Measurements from ENCODE around the gene GRAMD4. TPM values are rescaled to one million over a fixed set of nuclear protein-coding genes. Genes with fewer than 3 reads are reported as not detected.

Gene GRAMD4
- total RNA-seq, 2 donors from 2014 or later = 118 to 141 TPM

- Histone ChIP-seq H3K27ac (no peak overlapping the region), H3K4me1 (no peaks in the 10 kb centered on the region), H3K9ac (ENCODE audit: low read depth in 2 of 2, low read length in 2 of 2) (no peak overlapping the region), H3K36me3 (no peaks in the 10 kb centered on the region), H3K27me3 (no peaks in the 10 kb centered on the region), H3K9me3 (no peaks in the 10 kb centered on the region), H3K4me3 (no peak overlapping the region)
- no peak for TF ChIP-seq CTCF (IDR thresholded peaks at IDR 0.05)
- DNase-seq = no peak
- intact Hi-C loops (cut with DNase I) = no loop called here
These were observed 7.8 kb downstream of the GRAMD4 start for GRCh38 chr22:46627806-46628482.

- H3K9me3 ChIP-seq = no peaks in the 10 kb centered on the region
- H3K4me1 ChIP-seq = no peaks in the 10 kb centered on the region
- no peak overlapping the region for H3K9ac ChIP-seq (ENCODE audit: low read depth in 2 of 2, low read length in 2 of 2)
- no peak overlapping the region for H3K27ac ChIP-seq
- DNase-seq = no peak
- H3K4me3 ChIP-seq = no peak overlapping the region
- H3K36me3 ChIP-seq = no peaks in the 10 kb centered on the region
- intact Hi-C loops (cut with DNase I) = no loop called here
- H3K27me3 ChIP-seq = no peaks in the 10 kb centered on the region
- no peak for TF ChIP-seq CTCF (IDR thresholded peaks at IDR 0.05)
These were observed 8.6 kb downstream of the GRAMD4 start for GRCh38 chr22:46628756-46629155.

GRCh38 chr22:46629291-46629690, 9.1 kb downstream of the GRAMD4 start:
- H3K9ac ChIP-seq (ENCODE audit: low read depth in 2 of 2, low read length in 2 of 2) = no peak overlapping the region
- TF ChIP-seq CTCF (IDR thresholded peaks at IDR 0.05) = no peak
- H3K27me3 ChIP-seq = no peaks in the 10 kb centered on the region
- H3K9me3 ChIP-seq = no peaks in the 10 kb centered on the region
- H3K36me3 ChIP-seq = no peaks in the 10 kb centered on the region
- no peak overlapping the region for H3K27ac ChIP-seq
- no peaks in the 10 kb centered on the region for H3K4me1 ChIP-seq
- DNase-seq = no peak
- intact Hi-C loops (cut with DNase I) = no loop called here
- no peak overlapping the region for H3K4me3 ChIP-seq

- no peak overlapping the region for H3K9ac ChIP-seq (ENCODE audit: low read depth in 2 of 2, low read length in 2 of 2)
- no peaks in the 10 kb centered on the region for H3K4me1 ChIP-seq
- no peak for DNase-seq
These were observed 10.9 kb downstream of the GRAMD4 start for GRCh38 chr22:46631113-46631512.

GRCh38 chr22:46632646-46633249, 12.6 kb downstream of the GRAMD4 start:
- no peak for DNase-seq
- no peak for TF ChIP-seq CTCF (IDR thresholded peaks at IDR 0.05)
- Histone ChIP-seq H3K9me3 (no peaks in the 10 kb centered on the region), H3K4me3 (no peak overlapping the region), H3K27me3 (no peaks in the 10 kb centered on the region), H3K9ac (ENCODE audit: low read depth in 2 of 2, low read length in 2 of 2) (no peak overlapping the region), H3K4me1 (no peaks in the 10 kb centered on the region), H3K27ac (no peak overlapping the region), H3K36me3 (no peaks in the 10 kb centered on the region)
- intact Hi-C loops (cut with DNase I) = no loop called here

More at GRCh38 chr22:46631113-46631512, 10.9 kb downstream of the GRAMD4 start:
- intact Hi-C loops (cut with DNase I) = no loop called here
- Histone ChIP-seq H3K36me3 (no peaks in the 10 kb centered on the region), H3K4me3 (no peak overlapping the region), H3K27me3 (no peaks in the 10 kb centered on the region), H3K9me3 (no peaks in the 10 kb centered on the region), H3K27ac (no peak overlapping the region)
- no peak for TF ChIP-seq CTCF (IDR thresholded peaks at IDR 0.05)
